ENCODE data around the gene PHTF1.
"Not testable (repeated sequence)": the region's sequence is repeated elsewhere in the genome, so short reads cannot be mapped to it uniquely, and the experiment has no call there.

Gene PHTF1

GRCh38 chr1:113770031-113770430 is 10.7 kb upstream of the PHTF1 start:
- no peak for FAIRE-seq

GRCh38 chr1:113769601-113769970 is 10.3 kb upstream of the PHTF1 start:
- FAIRE-seq: no peak

GRCh38 chr1:113768916-113769600 is 9.8 kb upstream of the PHTF1 start:
- FAIRE-seq: no peak

GRCh38 chr1:113765306-113766230 is 6.3 kb upstream of the PHTF1 start:
- FAIRE-seq: no peak

GRCh38 chr1:113763661-113764060 is 4.4 kb upstream of the PHTF1 start:
- no peak for FAIRE-seq

- no peak for FAIRE-seq
Observed at GRCh38 chr1:113761937-113762336, 2.7 kb upstream of the PHTF1 start.

- no peak for FAIRE-seq
Observed at GRCh38 chr1:113760102-113761080, 1.1 kb upstream of the PHTF1 start.

- no peak for FAIRE-seq
Observed at GRCh38 chr1:113758631-113759332, 504 bp downstream of the PHTF1 start.

GRCh38 chr1:113756461-113756860 is 2.8 kb downstream of the PHTF1 start:
- no peak for FAIRE-seq

- not testable (repeated sequence) for FAIRE-seq
Observed at GRCh38 chr1:113753333-113753732, 6.0 kb downstream of the PHTF1 start.

GRCh38 chr1:113751516-113751915 is 7.8 kb downstream of the PHTF1 start:
- FAIRE-seq: no peak

GRCh38 chr1:113751114-113751513 is 8.2 kb downstream of the PHTF1 start:
- no peak for FAIRE-seq

- no peak for FAIRE-seq
Observed at GRCh38 chr1:113749402-113749801, 9.9 kb downstream of the PHTF1 start.

- no peak for FAIRE-seq
Observed at GRCh38 chr1:113747376-113747775, 11.9 kb downstream of the PHTF1 start.

GRCh38 chr1:113745425-113745824 is 13.9 kb downstream of the PHTF1 start:
- FAIRE-seq: no peak

- FAIRE-seq: no peak
Observed at GRCh38 chr1:113744114-113744513, 15.2 kb downstream of the PHTF1 start.

GRCh38 chr1:113742515-113742914 is 16.8 kb downstream of the PHTF1 start:
- FAIRE-seq: no peak

GRCh38 chr1:113734357-113735055 is 24.8 kb downstream of the PHTF1 start:
- no peak for FAIRE-seq

GRCh38 chr1:113732802-113733201 is 26.5 kb downstream of the PHTF1 start:
- no peak for FAIRE-seq

GRCh38 chr1:113721010-113721409 is 38.3 kb downstream of the PHTF1 start:
- FAIRE-seq: no peak

- FAIRE-seq: not testable (repeated sequence)
Observed at GRCh38 chr1:113718621-113719020, 40.7 kb downstream of the PHTF1 start.
